HG02884 (cell line): ENCODE data around the gene RCCD1.
A peak's percentile ranks its signal among the peaks of the same experiment; 100 is the strongest.
"Not testable (repeated sequence)": the region's sequence is repeated elsewhere in the genome, so short reads cannot be mapped to it uniquely, and the experiment has no call there.

ENCODE experiments used
- ATAC-seq: cut with Tn5 transposase; IDR thresholded peaks from one replicate; pipeline ENCODE4 v1.9.1; 2021; ENCODE audit warnings: mild to moderate bottlenecking, moderate library complexity; ENCODE audit not compliant: unreplicated experiment

The RCCD1 gene

DNA sequence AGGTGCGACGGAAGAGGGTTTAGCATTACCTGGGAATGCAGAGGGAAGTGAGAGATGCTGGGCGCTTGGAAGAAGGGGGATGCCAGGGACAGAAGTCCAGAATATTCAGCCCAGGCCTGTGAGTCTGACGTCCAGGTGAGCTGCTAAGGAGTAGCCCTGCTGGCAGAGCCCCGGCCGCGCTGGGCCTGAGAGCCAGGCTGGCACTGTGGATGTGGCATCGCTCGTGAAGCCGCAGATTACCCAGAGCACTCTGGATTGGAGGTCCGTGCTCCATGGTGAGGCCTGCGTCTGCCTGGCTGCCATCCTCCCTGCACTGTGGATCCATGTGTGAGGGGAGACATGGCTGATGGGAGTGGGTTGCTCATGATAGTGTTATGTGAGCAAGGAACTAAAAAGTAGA is 37.1 kb upstream of the RCCD1 start:
- no peak for ATAC-seq

DNA sequence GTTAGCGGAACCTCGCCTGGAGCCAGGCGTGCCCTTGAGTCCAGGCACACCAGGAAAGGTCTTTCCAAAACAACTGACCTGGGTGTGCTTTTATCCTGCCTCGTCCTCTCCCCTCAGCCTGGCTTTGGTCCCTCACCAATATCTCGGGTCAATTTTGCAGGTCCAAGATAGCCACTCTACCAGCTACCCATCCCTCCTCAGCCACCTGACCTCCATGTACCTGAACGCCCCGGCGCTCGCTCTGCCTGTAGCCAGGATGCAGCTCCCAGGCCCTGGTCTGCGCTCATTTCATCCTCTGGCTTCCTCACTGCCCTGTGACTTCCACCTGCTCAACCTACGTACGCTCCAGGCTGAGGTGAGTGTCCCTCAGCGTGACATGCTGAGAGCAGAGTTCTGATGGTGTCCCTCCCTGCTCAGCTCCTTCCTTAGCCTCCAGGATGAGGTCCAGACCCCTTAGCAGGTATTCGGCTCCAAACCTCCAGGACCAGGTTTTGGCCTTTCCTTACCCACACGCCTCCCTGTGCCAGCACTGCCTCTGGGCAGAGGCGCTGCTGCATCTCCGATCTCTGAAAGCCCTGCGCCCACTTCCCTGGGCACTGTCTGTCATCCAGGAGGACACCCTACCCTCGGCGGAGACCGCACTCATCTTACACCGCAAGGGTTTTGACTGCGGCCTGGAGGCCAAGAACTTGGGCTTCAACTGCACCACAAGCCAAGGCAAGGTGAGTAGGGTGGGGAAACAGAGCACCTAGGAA is 36.5 kb upstream of the RCCD1 start:
- ATAC-seq: no peak

DNA sequence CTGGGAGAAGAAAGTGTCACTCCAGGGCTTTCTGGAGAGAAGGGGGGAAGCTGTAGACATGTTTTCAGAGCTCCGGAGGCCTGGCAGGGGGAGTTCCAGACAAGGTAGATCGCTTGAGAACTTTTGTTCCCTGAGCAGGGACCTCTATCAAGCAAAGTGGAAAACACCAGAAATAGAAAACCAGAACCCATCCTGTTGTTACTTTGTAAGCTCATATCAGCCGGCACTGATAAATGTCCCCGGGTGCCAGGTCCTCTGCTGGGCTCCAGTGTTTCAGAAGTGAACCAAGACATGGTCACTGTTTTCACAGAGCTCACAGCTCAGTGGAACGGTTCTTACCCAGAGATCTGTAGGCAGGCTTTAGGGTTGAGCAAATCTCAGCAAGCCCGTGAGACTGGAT is 35.8 kb upstream of the RCCD1 start:
- no peak for ATAC-seq

DNA sequence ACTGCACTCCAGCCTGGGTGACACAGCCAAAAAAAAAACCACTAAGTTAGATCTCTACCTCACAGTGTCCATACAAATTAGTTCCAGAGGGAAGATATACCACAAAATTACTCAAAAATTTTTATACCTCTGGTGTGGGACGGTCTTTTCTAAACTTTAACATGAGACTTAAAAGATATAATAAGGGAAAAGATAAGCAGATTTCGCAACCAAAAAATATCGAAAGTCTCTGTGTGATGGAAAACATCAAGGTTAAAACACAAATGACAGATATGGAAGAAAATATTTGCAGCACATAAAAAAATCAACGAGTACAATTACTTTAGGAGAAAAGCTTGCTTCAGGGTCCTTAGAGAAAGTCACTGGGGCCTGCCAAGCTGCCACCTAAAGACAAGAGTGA is 32.8 kb upstream of the RCCD1 start:
- no peak for ATAC-seq

DNA sequence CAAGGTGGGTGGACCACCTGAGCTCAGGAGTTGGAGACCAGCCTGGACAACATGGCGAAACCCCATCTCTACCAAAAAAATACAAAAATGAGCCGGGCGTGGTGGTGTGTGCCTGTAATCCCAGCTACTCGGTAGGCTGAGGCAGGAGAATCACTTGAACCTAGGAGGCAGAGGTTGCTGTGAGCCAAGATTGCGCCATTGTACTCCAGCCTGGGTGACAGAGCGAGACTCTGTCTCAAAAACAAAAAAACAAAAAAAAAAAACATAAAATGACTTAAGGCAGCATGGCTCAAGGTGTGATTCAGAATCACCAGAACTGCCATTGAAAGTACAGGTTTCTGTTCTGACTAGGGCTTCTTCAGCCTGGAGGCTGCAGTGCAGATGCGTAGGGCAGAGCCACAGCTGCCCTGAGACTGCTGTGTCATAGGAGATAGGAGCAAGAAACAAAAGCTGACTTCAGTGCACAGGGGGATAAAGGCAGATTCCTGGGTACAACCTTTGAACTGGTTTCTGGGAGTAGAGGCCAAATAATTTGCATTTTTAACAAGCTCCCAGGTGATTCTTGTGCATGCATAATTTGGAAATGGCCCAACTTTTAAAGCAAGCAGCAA is 31.9 kb upstream of the RCCD1 start:
- not testable (repeated sequence) for ATAC-seq

DNA sequence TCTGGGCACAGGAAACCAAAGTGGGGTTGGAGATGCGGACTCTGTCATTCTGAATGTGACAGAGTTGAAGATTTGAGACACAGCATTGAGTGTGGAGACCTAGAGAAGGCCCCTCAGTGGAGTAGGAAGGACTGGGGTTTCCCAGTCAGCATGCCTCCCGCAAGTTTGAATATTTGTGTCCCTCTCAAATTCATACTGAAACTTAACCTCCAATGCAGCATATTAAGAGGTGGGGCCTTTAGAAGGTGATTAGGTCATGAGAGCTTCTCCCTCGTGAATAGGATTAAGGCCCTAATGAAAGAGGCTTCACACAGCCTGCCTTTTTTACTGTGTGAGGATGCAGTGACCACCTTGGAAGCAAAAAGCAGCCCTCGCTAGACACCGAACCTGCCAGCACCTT is 30.3 kb upstream of the RCCD1 start:
- ATAC-seq: peak; percentile 65

DNA sequence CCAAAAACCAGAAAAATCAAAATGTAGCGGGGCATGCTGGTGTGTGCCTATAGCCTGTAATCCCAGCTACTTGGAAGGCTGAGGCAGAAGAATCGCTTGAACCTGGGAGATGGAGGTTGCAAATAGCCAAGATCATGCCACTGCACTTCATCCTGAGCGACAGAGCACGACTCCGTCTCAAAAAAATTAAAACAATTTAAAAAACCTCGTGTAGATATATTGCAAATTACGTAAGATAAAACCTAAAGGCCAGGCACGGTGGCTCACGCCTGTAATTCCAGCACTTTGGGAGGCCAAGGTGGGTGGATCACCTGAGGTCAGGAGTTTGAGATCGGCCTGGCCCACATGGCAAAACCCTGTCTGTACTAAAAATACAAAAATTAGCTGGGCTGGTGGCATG is 27.9 kb upstream of the RCCD1 start:
- not testable (repeated sequence) for ATAC-seq

DNA sequence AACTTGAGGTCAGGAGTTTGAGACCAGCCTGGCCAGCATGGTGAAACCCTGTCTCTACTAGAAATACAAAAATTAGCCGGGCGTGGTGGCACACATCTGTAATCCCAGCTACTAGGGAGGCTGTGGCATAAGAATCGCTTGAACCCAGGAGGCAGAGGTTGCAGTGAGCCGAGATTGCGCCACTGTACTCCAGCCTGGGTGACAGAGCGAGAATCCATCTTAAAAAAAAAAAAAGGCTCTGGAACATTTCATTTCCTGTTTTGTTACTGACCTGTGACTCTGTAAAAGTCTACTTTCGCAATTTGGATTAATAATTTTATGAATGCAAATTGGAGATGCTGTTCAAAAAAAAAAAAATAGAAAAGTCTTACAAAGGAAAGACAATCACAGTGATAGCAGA is 26.6 kb upstream of the RCCD1 start:
- ATAC-seq: not testable (repeated sequence)

DNA sequence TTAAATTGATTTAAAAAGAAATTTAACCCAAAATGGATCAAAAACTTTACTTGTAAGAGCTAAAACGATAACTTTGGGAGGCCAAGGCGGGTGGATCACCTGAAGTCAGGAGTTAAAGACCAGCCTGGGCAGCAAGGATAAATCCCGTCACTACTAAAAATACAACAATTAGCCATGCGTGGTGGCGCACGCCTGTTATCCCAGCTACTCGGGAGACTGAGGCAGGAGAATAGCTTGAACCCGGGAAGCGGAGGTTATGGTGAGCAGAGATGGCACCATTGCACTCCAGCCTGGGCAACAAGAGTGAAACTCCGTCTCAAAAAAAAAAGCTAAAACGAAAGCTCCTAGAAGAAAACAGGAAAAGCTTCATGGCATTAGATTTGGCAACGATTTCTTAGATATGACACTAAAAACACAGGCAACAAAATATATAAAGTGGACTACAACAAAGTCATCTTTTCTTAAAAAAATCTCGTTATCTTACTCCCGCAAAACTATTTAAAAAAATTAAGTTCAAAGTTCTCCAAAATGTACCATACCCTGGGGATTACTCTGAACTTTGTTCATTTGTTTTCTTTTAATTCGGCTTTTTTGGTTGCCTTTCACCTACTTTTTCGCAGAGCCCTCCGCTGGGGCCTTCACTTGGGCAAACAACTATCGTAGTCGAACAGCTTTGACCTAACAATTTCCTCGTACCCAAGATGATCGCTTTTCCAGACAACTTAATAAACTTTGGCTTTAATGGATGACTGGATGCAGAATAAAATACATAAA is 25.3 kb upstream of the RCCD1 start:
- ATAC-seq: no peak

DNA sequence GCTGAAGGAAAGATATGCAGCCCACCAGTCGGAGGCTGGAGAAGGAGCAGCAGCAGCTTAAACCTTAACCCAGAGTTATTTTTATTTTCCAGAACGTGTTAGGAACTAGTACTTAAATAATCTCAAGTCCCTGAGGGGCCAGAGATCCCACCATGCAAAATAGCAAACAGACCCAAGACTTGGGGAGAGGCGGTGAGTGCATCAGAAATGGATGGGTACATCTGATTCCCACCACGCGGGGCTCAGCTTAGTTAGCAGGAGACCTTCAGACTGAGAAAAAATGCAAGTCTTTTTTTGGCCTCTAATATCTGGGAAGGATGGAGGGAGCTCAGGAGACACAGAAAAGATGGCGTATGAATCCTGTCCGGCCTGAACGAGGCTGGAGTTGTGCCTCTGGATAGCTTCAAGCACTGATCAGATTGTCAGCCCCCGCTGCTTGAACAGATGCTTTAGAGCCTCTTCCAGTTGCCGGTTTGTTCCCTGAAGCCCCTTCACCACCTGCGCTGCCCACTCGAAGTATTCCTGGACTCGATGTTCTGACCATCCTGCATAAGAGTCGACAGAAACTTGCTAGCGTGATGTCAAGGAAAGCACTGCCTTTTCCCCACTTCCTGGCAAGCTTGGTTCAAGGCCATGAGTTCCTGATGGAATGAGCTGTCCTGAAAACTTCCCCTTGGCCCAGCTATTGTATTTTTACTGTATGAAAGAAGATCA is 23.7 kb upstream of the RCCD1 start:
- no peak for ATAC-seq

DNA sequence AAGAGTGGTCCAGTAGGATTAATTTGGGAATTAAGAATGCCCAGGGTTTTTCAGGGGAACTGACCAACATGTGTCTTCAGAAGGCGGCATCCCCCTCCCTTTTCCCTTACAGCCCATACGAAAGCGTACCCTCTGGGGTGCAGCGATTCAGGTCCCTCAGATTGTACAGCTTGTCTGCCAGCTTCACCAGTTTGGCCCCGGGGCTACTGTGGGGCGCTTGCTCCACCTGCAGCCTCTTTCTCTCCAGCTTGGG is 23.2 kb upstream of the RCCD1 start:
- no peak for ATAC-seq

DNA sequence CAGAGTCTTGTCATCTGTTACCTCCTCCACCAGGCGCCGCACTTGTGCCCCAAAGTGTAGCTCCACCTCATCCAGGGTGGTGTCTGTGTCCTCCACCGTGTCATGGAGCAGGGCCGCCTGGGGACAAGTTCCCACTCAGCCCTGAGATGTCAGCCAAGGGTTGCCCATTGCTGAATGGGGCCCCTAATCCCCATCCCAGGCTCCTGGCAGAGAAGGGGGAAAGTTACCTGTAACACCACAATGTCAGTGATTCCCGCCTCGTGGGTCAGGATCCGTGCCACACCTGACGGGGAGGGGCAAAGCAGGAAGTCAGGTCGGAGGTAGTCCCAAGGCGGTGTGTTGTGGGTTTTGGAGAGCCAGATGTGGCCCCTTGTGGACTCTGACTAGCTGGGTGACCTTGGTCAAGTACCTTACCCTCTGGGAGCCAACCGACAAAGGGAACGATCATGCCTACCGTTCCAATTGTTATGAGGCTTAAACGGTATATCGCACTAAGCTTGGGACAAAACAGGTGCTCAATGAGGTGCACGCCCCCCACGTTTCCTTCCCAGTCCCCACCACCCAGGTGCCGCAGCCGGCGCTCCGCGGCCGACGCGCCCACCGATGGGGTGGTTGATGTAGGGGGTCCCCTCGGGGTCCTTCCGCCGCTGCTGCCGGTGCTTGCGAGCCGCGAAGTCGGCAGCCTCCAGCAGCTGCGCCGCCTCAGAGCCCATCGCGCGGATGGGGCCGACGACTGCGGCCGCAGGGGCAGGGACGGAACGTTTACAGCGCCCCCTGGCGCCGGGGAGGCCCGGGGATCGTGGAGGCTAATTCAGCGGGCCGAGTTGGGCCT is 22.6 kb upstream of the RCCD1 start, which contains the start of gene HDDC3:
Gene HDDC3, minus strand, starts transcription at position 722 of the 832 bp plus-strand sequence. Its CDS starts 9 bp downstream, at position 713.
- ATAC-seq: peak; percentile 43

DNA sequence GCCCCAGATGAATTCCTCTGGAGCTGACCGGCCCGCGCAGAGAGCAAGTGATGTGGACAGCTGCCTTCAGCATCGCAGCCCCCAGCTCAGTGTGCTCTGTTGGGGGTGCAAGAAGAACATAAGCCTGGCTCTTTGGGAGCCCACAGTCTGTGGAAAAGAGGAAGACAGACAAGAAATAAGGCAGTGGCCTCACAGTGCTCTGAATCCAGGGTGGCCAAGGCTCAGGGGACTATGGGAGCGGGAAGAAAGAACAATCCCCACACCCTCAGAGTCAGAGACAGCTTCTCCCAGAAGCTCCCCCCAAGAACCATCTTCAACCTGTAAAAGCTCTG is 22.1 kb upstream of the RCCD1 start:
- ATAC-seq: no peak

DNA sequence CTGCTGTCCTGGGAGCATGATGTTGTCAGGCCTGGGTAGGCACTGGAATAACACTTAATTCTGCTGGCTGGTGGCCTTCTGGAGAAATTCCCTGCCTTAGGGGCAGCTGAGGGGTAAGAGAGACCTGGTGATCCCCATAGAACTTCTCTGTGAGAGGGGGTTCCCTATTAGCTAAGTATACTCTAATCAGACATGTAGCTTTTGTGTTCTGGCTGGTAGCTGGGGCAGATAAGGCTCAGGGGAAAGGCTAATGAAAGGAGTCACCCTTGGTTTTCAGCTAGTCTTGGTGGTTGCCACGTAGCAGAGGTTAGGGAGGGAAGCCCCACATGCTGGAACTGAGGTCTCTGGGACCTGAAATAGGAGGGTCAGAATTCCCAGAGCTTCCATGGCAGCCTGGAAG is 21.4 kb upstream of the RCCD1 start:
- no peak for ATAC-seq

DNA sequence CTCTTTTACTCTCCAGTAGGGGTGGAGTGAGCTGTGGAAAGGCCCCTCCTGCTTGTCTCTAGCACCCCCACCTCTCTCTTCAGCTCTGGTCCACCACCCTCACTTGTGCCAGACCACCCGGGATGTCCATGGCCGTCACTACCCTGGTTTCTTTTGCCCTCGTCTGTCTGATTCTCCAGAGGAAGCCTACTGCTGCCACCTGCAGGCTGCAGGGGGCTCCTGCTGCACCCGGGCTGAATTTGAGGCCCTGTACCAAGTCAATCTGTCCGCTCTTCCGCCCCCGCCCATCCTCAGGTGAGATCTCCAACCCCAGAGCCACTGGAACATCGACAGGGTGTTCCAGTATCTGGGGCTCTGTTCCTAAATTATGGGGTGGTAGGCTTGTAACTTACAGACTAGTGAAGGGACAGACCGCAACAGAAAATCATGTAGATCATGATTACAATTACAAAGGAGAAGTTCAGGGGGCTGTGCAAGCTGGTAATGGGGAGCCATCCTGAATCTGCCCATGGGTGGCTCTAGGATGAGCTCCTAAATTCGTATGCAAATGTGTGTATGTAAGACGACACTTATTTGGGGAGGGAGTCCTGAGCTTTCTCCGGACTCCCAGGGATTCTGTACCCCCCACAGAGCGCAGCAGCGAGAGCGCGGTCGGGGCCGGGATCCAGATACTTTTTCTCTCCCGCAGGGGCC is 20.3 kb upstream of the RCCD1 start:
- peak; percentile 26 for ATAC-seq

DNA sequence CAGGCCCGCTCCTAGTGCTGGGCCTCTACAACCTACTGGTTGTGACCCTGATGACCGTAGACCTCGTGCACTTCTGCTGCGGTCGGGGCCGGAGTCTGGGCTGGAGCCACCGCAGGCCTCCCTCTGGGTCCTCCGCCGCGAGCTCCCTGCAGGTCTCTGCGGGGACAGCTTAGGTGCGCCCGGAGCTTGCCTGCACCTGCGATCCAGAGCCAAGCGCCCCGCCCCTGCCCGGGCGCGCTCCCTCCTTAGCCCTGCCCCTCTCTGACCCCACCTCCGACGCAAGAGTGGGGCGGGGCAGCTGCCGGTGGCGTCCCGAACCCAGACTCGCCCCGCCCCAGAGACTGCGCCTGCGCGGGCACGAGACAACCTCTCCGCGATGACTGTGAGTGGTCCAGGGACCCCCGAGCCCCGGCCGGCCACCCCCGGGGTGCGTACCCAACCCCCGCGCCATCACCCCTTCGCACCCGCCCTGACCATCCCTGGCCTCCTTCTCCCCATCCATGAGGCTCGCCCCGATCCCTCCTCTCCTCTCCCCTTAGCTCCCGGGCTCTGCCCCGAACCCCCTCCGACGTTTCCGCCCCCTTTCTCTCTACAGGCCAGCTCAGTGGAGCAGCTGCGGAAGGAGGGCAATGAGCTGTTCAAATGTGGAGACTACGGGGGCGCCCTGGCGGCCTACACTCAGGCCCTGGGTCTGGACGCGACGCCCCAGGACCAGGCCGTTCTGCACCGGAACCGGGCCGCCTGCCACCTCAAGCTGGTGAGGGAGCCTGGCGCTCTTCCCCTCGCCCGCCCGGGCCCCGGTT is 19.5 kb upstream of the RCCD1 start, which contains the start of gene UNC45A:
Gene UNC45A, plus strand, starts transcription at position 337 of the 803 bp plus-strand sequence. Its CDS starts 40 bp downstream, at position 377.
- ATAC-seq: peak; percentile 59

DNA sequence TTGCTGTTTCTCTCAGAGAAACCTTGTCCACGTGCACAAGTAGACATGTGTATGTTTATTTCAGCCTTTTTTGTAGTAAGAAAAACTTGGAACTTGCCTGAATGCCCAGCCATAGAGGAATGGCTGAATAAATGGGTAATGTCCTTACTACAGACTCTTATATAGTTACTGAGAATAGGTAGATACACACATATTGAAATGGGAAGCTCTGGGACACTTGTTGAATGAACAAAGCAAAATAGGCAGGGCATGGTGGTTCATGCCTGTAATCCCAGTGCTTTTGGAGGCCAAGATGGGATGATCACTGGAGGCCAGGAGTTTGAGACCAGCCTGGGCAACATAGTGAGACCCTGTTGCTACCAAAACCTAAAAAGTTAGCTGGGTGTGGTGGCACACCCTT is 17.9 kb upstream of the RCCD1 start:
- ATAC-seq: no peak

DNA sequence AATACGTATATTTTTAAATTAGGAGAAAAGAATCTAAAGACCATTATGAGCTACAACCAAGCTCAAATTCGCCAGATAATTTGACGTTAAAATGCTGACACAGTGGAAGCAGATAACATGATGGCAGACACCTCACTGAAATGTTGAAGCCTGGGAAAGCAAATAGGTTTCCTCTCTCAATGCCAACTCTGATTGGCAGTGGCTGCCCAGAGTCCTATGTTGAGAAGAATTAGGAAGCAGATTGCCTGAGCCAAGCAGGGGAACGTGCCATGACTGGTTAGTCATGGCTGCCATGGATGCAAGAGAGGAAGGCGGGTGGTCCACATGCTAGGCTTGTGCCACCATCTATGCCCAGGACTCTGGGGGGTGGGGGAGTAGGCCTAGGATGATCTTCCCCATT is 16.4 kb upstream of the RCCD1 start:
- no peak for ATAC-seq

DNA sequence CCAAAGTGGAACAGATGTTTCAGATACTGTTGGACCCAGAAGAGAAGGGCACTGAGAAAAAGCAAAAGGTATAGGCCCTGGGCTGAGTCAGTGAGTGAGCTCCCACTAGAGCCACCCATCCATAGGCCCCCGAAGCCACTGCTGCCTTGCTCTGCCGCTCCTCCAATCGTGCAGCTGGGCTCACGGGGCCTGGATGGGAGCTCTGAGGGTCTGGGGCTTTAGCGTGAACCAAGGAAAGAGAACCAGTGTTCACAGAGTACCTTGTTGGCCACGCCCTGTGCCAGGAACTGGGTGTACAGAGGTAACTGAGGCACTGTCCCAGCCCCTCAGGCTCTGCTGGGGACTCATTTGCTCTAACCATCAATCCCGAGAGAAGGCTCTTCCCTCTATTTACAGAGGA is 14.9 kb upstream of the RCCD1 start:
- ATAC-seq: no peak
